Thyroid gland (tissue), 4 donors: ENCODE data around the gene NPDC1. TPM values are rescaled to one million over a fixed set of nuclear protein-coding genes. Genes with fewer than 3 reads are reported as not detected.
A peak's percentile ranks its signal among the peaks of the same experiment; 100 is the strongest.
"Not testable (repeated sequence)": the region's sequence is repeated elsewhere in the genome, so short reads cannot be mapped to it uniquely, and the experiment has no call there.

Source experiments
- DNase-seq, 2 donors: peaks; one replicate each; pipeline ENCODE4 v3.0.0-alpha.2; 2019
- H3K27ac ChIP-seq, 3 donors: fragments of 200-600 bp; sonication (generic); 1 replicate in 2 of 3; 2 replicates in 1 of 3; pipeline ENCODE4 v1.5.1; 2016 to 2019; ENCODE audit warnings: mild to moderate bottlenecking in 1 of 3, moderate library complexity in 1 of 3
- H3K27me3 ChIP-seq: fragments of 200-600 bp; sonication (generic); one replicate; pipeline ENCODE4 v1.5.1; 2019
- H3K36me3 ChIP-seq, 2 donors: fragments of 200-600 bp; sonication (generic); one replicate each; pipeline ENCODE4 v1.5.1; 2016 to 2019
- H3K4me1 ChIP-seq, 2 donors: fragments of 200-600 bp; sonication (generic); one replicate each; pipeline ENCODE4 v1.5.1; 2017 to 2019
- H3K4me3 ChIP-seq, 3 donors: fragments of 200-600 bp; sonication (generic); replicated peaks in 1 of 3; 1 replicate in 2 of 3; 2 replicates in 1 of 3; pipeline ENCODE4 v1.5.1; 2016; ENCODE audit warnings: mild to moderate bottlenecking in 1 of 3
- H3K9me3 ChIP-seq: fragments of 200-600 bp; sonication (generic); one replicate; pipeline ENCODE4 v1.5.1; 2017
- CTCF ChIP-seq, 6 experiments: fragments of 200-600 bp in 3 of 6; fragments of 450-650 bp in 3 of 6; sonication (generic) in 3 of 6; IDR thresholded peaks; one replicate each; pipeline ENCODE4 v1.5.1; 2016 to 2019; ENCODE audit warnings: antibody characterized with exemption in 6 of 6, mild to moderate bottlenecking in 2 of 6, inconsistent platforms in 1 of 6, moderate library complexity in 1 of 6
- POLR2A ChIP-seq, 2 donors: fragments of 450-650 bp; IDR thresholded peaks; one replicate each; pipeline ENCODE4 v1.6.1; 2017; ENCODE audit warnings: antibody characterized with exemption in 2 of 2, mild to moderate bottlenecking in 2 of 2, moderate library complexity in 1 of 2
- WGBS, 2 donors: methylation state at CpG; one replicate each; pipeline ENCODE4 v1.1.5; 2017; 5-methylcytosine and 5-hydroxymethylcytosine counted together
- intact Hi-C: fragments of 100-400 bp; cut with DNase I; formaldehyde crosslinking; loops from one replicate; pipeline ENCODE4 v1.15.1; 2023
- total RNA-seq, 4 donors: library from RNA; depleted of rRNA; stranded (reverse); fragments of >200 nt; gene quantifications; one replicate each; pipeline ENCODE4 v1.2.3, GENCODE V29; 2016

The NPDC1 gene
- total RNA-seq, 4 donors from 2014 or later = 23.3 to 65.9 (median 35.4) TPM

GRCh38 chr9:137007108-137007815 is 38.7 kb downstream of the NPDC1 start:
- intact Hi-C loops = no loop called here
- peak overlapping the region; percentile 59 to 84 (median 79) for H3K27ac ChIP-seq
- 29 to 40% methylated on average over 12 of the region's 30 CpGs for WGBS, 2 donors
- H3K36me3 ChIP-seq = peaks cover 0 to 14% of the 10 kb centered on the region in 2 donors
- DNase-seq = peak; percentile 91 to 97
- no peak overlapping the region for H3K4me3 ChIP-seq
- H3K27me3 ChIP-seq = no peaks in the 10 kb centered on the region
- peaks cover 30 to 36% of the 10 kb centered on the region in 2 donors for H3K4me1 ChIP-seq
- TF ChIP-seq POLR2A (IDR thresholded peaks at IDR 0.05) = peak in 1 of 2 donors; percentile 10
- no peak for TF ChIP-seq CTCF (IDR thresholded peaks at IDR 0.05)
- H3K9me3 ChIP-seq = no peaks in the 10 kb centered on the region

GRCh38 chr9:137006116-137007003 is 39.6 kb downstream of the NPDC1 start:
- H3K27ac ChIP-seq = peak overlapping the region; percentile 59 to 84 (median 79)
- no peak overlapping the region for H3K4me3 ChIP-seq
- peaks cover 30 to 36% of the 10 kb centered on the region in 2 donors for H3K4me1 ChIP-seq
- peaks cover 0 to 7% of the 10 kb centered on the region in 2 donors for H3K36me3 ChIP-seq
- no peaks in the 10 kb centered on the region for H3K9me3 ChIP-seq
- peak; percentile 75 to 91 for DNase-seq
- intact Hi-C loops = no loop called here
- no peaks in the 10 kb centered on the region for H3K27me3 ChIP-seq
- 56 to 59% methylated on average over 16 to 21 of the region's 24 CpGs for WGBS, 2 donors
- no peak for TF ChIP-seq POLR2A (IDR thresholded peaks at IDR 0.05)
- no peak for TF ChIP-seq CTCF (IDR thresholded peaks at IDR 0.05)

- peak in 5 of 6 experiments; percentile 26 to 69 (median 57) for TF ChIP-seq CTCF (IDR thresholded peaks at IDR 0.05)
- H3K27me3 ChIP-seq, H3K9me3 ChIP-seq, H3K27ac ChIP-seq, H3K4me3 ChIP-seq, H3K36me3 ChIP-seq, intact Hi-C loops: not testable (repeated sequence)
- 25 to 42% methylated on average over 15 to 17 of the region's 17 CpGs for WGBS, 2 donors
- peak; percentile 67 to 72 for DNase-seq
- peaks cover 30 to 33% of the 10 kb centered on the region in 2 donors for H3K4me1 ChIP-seq
These were observed 41.7 kb downstream of the NPDC1 start for GRCh38 chr9:137004285-137004684.

- Histone ChIP-seq H3K36me3 (no peaks in the 10 kb centered on the region), H3K9me3 (no peaks in the 10 kb centered on the region), H3K4me3 (no peak overlapping the region), H3K4me1 (peaks cover 17 to 27% of the 10 kb centered on the region in 2 donors), H3K27ac (no peak overlapping the region), H3K27me3 (no peaks in the 10 kb centered on the region)
- no peak for DNase-seq
- intact Hi-C loops = no loop called here
- TF ChIP-seq POLR2A (IDR thresholded peaks at IDR 0.05) (no peak), CTCF (IDR thresholded peaks at IDR 0.05) (no peak)
- WGBS, 2 donors = 89% methylated on average over 10 of the region's 10 CpGs
These were observed 43.3 kb downstream of the NPDC1 start for GRCh38 chr9:137002646-137003041.
